ENCODE measurements around the gene RTCB.
"Not testable (repeated sequence)": the region's sequence is repeated elsewhere in the genome, so short reads cannot be mapped to it uniquely, and the experiment has no call there.

The RTCB gene

DNA sequence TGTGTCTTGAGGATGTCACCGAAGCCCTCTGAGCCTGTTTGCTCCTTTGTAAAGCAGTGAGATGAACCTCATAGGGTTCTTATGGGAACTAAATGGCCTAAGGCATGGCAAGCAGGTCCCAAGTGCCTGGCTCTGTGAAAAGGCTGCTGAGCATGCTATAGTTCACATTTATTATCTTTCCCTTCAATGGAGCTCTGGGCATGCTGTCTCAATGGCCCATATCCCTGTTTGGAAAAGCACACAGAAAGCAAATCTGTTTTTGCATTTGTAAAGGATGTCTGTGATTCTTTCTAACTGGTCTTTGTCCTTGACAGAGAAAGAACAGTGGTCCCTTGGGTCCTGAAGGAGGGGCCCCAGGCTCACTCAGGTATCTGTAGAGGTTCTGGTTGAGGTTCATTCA, 26.4 kb downstream of the RTCB start:
- no peak for DNase-seq

DNA sequence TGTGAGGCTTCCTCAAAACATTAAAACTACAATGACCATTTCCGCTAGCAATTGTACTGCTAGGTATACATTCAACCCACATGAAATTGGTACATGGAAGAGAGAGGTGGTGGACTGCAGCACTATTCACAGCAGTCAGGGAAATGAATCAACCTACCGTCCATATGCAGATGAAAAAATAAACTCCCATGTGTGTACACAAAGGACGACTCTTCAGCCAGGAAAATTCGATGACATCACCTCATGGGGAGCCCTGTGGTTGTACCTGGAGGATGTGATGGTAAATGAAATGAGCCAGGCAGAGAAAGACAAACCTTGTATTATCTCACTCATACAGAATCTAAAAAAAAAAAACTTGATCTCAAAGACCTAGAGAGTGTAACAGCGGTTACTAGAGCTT, 31.1 kb downstream of the RTCB start:
- no peak for DNase-seq

DNA sequence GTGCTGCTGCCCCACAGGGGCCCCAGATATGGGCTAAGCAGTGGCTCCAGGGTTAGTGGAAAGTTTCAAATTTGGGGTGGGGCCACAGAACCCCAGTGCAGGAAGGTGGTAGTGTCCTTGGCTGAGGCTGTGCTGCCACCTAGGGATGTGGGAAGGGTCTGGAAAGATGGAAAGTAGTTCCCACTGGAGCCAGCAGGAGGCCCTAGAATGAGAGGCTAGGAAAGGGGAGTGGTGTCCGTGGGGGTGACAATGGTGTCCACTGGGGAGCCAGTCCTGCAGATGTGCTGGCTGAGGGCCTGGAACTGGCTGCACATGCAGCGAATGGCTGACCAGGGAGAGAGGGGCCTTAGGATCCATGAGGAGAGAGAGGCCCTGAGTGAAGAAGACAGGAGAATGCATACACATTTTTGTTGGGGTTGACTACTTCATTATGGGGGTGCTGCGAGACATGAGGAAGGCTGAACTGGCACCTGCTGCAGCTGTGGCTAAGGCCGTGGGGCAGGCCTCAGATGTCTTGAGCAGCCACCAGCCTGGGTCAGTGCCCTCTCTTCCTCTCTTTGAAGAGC, 33.3 kb downstream of the RTCB start:
- no peak for DNase-seq

DNA sequence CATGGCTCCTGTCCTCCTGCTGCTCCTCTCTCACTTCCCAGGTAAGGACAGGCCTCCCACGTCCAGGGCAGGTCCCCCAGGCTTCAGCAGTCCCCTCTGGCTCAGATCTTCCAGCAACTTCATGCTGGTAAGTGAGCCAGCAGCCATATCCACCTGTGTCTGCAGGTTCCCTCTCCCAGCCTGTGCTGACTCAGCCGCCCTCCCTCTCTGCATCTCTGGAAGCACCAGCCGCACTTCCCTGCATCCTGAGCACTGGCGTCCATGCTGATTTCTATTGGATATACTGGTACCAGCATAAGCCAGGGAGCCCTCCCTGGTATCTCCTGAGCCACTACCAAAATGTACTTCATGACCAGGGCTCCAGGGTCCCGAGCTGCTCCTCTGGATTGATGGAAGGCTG, 35.4 kb downstream of the RTCB start:
- no peak for DNase-seq

DNA sequence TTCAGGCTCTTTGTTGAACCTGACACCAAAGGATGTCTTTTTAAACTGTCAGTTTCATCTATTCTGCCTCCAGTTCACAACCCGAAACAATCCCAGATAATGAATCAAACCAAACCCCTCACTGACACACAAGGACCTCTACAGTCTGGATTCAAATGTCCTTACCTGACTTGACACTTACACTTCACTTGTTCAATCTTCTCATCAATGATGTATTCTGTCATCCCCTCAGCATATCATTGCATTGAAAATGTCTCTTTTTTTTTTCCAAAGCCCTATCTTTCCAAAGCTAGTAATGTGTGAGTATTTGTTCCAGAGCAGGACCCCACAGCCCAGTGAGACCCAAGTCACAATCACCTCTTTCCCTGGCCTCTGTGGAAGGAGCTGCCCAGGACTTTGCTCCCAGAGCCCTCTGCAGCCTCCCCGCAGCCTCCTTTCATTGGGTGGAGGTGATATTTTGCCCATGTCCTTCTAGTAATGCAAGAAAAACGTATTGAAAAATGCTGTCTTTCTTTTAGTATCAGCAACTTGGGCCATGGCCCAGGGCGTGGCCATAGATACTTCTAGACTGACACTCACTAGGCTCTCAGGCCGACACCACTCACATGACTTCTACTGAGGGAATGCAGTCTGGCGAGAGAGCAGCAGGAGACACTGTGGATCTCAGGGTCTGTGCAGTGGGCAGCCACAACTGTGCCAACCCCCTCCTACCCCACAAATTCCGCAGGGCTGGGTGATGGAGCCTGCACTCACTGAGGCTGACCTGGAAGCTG, 36.2 kb downstream of the RTCB start:
- DNase-seq, result no peak

DNA sequence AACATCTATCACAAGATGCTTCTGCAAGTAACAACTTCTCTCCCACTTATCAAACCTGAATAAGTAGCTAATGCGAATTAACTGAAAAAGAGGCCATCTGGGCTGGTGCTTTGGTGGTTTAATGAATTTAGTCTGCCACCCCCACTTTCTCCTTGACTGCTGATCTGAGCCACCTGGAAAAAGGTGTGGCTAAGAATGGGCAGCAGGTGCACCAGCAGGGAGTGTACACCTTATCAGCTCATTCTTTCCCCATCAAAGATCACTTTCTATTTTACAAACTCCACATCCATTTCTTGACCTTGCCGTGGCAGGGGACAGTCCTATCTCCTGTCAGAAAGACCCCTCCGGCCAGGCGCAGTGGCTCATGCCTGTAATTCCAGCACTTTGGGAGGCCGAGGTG, 47.8 kb downstream of the RTCB start:
- no peak for DNase-seq

DNA sequence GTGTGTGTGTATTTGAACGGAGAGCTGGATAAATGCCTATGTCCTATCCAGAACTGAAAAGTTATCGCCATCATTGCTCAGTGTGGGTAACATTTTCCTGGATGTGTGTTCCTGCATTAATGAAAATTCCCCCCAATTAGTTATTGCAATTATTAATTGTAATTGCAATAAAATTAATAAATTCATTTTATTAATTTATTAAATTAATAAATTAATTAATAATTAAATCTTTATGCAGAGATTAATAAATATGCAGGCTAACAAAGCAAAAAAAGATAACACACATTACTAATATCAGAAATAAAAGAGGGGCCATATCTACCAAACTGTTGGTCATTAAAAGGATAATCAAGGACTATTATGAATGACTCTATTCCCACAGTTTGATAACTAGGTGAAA, 50.8 kb downstream of the RTCB start:
- no peak for DNase-seq

DNA sequence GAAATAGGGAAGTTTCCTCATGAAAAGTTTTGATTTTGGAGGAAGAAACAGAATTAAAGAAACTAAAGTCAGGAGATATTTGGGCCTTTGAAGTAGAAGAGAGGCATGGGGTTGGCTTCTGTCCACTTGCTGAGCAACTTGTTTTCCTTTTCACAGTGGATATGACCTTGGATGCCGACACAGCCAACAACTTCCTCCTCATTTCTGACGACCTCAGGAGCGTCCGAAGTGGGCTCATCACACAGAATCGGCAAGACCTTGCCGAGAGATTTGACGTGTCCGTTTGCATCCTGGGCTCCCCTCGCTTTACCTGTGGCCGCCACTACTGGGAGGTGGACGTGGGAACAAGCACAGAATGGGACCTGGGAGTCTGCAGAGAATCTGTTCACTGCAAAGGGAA, 52.0 kb downstream of the RTCB start:
- DNase-seq, result not testable (repeated sequence)

DNA sequence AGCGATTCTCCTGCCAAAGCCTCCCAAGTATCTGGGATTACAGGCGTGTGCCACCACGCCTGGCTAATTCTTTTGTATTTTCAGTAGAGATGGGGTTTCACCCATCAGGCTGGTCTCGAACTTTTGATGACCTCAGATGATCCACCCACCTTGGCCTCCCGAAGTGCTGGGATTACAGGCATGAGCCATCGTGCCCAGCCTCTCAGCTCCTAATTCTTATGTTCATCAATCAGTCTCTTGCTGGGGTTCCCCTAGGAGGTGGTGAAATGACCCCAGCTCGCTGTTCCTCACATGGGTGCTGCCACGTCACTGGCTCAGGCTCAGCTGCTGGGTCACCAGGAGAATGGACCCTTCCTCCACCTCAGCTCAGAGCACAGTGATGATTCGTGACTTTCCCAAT, 54.5 kb downstream of the RTCB start, which contains the start of gene RFPL3:
RFPL3 (plus strand) TSS at position 301 of the 400 bp plus-strand sequence. CDS start 205 bp downstream, outside the sequence.
- DNase-seq, result not testable (repeated sequence)

DNA sequence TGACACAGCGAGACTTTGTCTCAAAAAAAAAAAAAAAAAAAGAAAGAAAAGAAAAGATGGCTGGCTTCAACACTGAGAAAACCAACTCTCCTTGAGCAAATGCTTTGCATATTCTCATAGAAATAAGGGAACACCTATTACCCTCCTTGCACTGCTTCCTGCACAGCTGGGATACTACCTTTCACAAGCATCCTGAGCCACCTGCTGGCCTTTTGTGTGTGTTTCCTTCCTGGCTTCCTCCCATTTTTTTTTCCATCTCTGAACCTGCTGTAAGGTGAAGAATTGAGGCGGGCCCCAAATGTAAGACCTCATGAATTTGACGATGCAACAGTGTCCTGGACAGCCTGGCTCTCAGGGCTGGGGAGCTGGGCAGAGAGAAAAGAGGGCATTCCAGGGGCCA, 56.3 kb downstream of the RTCB start:
- no peak for DNase-seq

DNA sequence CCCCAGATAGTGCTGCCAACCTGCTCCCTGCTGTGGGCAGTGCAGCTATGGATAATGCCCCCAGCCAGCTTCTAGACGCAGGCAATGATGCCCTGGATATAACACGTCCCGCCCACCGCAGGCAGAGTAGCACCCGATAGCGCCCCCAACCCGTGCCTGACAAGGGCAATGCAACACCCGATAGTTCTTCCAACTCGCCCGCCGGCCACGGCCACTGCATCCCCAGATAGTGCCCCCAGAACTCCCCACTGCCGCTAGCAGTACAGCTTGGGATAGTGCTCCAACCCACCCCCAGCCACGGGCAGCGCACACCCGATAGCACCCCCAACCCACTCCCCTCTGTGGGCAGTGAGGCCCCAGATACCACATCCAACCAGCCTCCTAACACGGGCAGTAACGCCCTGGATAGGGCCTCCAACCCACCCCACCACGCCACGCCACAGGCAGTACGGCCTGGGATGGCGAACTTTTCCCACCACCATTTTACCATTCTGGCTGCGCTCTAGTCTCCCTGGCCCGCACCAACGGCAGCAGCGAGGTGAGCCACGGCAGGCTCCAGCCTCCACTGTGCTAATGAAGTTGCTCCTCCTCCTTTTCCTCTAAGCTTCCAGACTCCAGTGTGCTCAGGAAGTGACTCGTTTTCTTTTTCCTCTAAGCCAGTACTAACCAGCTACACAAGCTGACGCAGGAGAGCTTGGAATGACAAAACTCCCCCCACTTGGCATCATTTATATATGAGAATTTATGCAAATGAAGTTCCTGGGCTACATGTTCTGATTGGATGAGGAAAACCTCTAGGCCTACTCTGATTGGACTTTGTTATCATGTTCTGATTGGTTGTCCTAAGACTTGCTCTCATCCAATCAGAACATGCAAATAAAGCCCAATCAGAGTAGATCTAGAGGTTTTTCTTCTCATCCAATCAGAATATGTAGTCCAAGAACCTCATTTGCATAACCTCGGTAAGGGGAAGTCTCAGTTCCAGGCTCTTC, 57.4 kb downstream of the RTCB start:
- DNase-seq, result no peak

DNA sequence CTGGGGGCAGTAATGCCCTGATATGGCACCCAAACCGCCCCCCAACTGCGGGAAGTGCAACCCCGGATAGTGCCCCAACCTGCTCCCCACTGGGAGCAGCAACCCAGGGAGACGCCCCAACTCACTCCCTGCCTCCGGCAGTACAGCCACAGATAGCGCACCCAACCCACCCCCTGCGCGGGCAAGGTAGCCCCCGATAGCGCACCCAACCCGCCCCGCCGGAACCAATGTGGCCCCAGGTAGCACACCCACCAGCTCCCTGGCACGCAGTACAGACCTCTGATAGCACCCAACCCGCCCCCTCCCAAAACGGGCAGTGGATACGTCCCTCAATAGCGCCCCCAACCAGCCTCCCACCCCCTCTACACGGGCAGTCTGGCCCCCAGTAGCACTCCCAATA, 58.2 kb downstream of the RTCB start:
- no peak for DNase-seq

DNA sequence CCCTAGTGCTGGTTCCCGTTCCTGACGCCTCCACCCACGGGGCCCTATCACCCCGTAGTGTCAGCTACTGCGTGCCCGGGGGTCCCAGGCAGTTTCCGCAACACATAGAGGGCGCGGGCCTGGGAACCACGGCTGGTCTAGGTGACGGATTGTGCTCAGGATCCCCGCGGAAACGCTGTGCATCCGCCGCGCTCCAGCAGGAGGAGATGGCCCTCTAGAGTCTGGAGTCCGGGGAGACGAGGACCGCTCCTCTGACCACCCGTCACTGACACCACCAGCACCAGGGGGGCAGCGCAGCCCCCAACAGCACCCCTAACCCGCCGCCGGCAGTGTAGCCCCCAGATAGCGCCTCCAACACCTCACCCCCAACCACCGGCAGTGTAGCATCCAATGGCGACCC, 58.8 kb downstream of the RTCB start:
- no peak for DNase-seq

DNA sequence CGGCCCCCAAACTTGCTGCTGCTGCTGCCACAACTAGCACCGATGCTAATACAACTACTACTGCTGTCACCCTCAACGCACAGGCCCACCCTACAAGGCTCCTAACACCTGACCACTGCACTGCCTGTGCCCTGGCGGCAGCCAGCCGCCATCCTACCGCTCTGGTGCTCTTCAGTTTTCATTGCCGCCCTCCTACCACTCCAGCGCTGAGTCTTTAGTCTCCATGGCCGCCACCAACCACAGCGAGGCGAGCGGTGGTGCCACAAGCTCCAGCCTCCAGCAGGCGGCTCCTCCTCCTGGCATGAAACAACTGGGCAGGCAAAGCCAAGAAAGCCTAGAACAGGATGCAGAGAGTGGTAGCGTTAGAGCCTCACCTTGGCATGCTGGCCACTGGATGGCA, 59.4 kb downstream of the RTCB start:
- DNase-seq, result no peak

DNA sequence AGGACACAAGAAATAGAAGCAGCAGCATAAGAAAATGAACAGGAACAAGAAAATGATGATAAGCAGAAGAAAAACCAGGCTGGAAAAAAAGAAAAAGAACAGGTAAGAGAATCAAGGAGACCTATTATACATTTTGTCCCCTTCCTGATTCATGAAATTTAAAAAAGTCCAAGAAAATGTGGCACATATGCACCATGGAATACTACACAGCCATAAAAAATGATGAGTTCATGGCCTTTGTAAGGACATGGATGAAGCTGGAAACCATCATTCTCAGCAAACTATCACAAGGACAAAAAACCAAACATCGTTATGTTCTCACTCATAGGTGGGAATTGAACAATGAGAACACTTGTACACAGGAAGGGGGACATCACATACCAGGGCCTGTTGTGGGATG, 60.2 kb downstream of the RTCB start:
- DNase-seq, result not testable (repeated sequence)

DNA sequence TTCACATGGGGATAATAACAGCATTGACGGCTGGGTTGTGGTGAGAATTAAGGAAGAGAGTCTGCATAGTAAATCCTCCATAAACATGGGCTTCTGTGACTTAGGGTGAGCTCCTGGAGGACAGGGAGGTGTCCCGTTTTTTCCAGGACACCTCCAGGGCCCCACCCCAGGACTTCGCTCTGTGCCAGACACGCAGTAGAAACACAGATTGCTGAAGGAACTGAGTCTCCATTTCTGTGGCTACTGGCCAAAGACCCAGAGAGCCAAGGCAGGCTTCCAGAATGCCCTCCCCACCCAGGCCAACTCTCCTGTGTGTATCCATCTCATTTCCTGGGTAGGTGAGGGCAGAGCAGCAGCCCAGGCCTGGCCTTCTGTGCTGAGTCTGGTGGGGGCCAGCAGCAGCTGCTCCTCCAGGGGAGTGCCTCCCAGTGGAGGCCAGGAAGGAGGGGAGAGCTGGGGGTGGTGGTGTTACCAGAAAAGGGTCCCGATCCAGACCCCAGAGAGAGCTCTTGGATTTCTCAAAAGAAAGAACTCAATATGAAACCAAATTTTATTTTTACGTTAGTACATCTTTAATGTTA, 63.9 kb downstream of the RTCB start:
- no peak for DNase-seq

DNA sequence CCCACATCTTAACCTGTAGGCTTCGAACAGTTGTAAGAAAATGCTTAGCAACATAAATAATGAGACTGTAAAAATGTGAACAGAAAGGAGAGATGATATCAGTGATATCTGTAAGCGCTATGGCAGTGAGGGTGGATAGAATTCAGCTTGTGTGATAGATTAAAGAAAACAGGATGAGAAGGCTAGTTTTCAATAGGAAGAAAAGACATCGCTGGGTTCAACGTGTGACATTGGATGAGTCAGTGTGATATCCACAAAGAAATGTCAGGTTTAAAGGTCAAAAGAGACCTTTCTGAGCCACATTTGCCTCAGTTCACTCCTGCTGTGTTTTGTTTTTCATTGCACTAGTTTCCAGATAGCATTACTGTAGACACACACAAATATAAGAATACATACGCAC, 68.1 kb downstream of the RTCB start:
- no peak for DNase-seq

DNA sequence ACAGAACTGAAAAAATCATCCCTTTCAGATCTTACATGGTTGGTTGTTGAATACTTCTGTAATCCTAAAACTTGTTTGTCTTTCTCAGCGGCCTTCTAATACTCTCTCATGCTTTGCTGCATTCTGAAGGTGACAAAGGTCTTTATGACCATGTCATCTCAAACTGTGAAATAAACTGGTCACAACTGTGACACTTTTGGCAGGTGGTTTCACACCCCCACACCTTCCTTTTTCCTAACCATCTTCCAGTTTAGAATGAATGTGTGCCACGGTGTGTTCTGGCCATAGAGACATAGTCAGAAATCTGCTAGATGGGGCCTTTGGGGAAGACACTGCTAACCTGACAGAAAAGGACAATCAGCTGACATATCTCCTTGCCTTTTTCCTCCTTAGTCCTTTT, 69.1 kb downstream of the RTCB start:
- DNase-seq, result no peak

DNA sequence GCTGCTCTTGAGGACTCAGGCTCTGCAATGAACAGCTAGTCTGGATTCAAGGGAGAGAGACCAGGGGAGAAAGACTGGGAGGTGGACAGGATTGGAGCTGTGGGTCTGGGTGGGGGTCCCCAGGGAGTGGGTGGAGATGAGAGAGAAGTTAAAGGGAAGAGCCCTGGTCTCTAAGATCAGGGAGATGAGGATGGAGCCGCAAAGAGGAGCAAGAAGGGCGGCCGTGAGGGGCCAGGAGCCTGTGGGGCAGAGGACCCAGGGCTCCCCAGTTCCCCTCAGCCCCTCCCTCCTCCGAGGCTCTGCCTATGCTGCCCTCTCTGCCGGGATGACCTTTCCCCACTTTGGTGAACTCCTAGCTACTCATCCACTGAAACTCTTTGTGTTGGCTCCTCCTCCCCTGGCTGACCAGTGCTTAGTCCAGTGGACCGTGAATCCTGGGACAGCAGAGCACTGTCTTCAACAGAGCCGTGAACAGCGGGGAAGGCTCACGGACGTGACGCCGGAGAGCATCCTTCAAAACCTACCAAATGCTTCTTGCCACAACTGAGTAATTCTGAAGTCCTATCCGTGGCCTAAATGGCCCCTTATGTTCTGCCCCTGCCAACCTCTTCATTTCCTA, 70.8 kb downstream of the RTCB start:
- DNase-seq, result no peak

DNA sequence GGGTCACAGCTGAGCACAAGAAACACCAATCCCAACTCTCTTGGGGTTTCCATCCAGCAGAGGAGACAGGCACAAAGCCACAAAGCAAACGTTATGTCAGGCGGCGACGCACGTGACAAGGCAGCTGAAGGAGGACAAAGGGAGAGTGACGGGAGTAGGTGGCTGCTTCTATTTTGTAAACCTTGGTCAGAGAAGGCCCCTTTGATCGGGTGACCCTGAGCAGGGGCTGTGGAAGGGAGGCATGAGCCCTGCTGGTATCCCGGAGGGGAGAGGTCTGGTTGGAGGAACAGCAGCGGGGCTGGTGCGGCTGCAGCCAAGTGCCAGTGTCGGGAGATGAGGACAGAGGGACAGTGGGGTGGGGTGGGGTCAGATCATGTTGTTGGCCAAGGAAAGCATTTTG, 71.6 kb downstream of the RTCB start:
- DNase-seq, result no peak

DNA sequence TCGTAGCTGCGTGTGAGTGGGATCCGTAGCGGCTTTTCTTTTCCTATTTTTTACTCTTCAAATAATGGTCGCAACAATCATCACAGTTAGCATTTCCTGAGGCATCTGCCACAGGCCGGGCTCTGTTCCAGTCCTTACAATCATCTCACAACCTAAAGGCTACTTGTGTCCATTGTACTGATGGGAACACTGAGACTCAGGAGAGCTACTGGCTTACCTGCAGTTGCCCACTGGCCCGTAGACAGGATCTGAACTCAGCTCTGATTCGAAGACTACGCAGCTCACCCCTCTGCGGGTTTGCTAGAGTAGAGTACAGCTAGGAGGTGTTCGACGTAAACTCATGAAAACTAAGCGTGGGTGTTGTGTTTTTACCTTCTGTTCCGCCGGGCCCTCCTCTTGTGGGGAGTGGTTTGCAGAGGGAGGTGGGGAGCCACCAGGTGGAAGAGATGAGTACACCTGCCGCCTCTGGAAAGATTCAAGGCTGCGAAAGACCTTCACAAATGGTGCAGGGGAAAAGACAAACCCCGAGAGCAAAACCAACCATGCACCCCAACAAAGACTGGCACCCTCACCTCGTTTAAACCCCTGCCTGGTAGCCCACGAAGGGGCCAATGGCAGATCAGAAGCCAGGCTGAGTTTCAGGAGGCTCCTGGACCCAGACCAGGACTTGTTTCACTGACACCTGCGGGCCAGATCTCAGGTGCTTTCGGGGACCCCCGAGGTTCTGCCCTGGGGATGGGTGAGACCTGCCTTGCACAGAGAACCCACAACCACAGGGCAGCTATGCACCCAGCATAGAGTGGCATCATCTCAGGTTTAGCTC, 72.6 kb downstream of the RTCB start:
- DNase-seq, result no peak

DNA sequence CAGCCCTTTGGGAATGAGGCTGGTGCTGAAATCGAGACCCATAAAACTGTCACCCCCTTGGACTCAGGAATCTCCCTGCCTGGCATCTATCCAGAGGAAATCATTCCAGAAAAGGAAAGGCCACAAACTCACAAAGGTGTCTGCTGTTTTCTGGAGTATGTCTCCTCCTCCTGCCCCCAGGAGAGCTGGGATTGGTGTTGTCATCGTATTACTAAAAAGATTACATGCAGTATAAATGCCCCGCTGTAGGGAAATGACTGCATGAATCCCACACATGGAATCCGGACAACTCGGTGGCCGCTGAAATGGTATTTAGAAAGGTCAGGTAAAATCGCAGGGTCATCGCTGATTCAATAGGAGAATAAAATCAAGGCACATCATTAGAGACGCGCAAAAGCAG, 73.3 kb downstream of the RTCB start:
- DNase-seq, result no peak
